HFFc6 (cell line): Measurements from ENCODE around the gene GRK3. TPM values are rescaled to one million over a fixed set of nuclear protein-coding genes. Genes with fewer than 3 reads are reported as not detected.
"Not testable (repeated sequence)": the region's sequence is repeated elsewhere in the genome, so short reads cannot be mapped to it uniquely, and the experiment has no call there.

Source experiments
- DNase-seq: peaks from one replicate; pipeline ENCODE4 v3.0.0-alpha.2; 2018
- H3K27ac Mint-ChIP-seq: 2 replicates; pipeline ENCODE4 v1.8.0; 2020; ENCODE audit warnings: mild to moderate bottlenecking, mixed read lengths
- H3K27me3 Mint-ChIP-seq: 2 replicates; pipeline ENCODE4 v1.8.0; 2021; ENCODE audit warnings: mild to moderate bottlenecking, moderate library complexity, mixed read lengths; ENCODE audit not compliant: insufficient read depth
- H3K36me3 Mint-ChIP-seq: 2 replicates; pipeline ENCODE4 v1.8.0; 2021; ENCODE audit warnings: low read depth, mixed read lengths
- H3K4me1 Mint-ChIP-seq: 2 replicates; pipeline ENCODE4 v1.8.0; 2020; ENCODE audit warnings: low read depth, mixed read lengths
- H3K4me3 Mint-ChIP-seq: 2 replicates; pipeline ENCODE4 v1.8.0; 2020; ENCODE audit warnings: mild to moderate bottlenecking, moderate library complexity, mixed read lengths
- H3K9me3 Mint-ChIP-seq: 2 replicates; pipeline ENCODE4 v1.8.0; 2020; ENCODE audit warnings: mild to moderate bottlenecking, mixed read lengths
- total RNA-seq, 6 experiments: library from RNA; stranded (reverse); fragmentation: NEBNext Ultra II Directional; extraction: Animal tissue kit (Norgen Biotek cat#: 25700); gene quantifications; 2 replicates in 1 of 6; 3 replicates in 5 of 6; pipeline ENCODE4 v1.2.3, GENCODE V29; 2021
- TF ChIP-seq, protein P1 (sequence below): fragments of 200-600 bp; sonication (generic); IDR thresholded peaks from 2 replicates; pipeline ENCODE4 v1.5.0; 2021; ENCODE audit warnings: antibody characterized with exemption, mild to moderate bottlenecking

The GRK3 gene
- total RNA-seq, 6 experiments from 2014 or later = 0.05 TPM; not detected in 5

- Mint-ChIP-seq H3K9me3 (no peaks in the 10 kb centered on the region; the same call in none of the 2 replicates), H3K4me1 (no peaks in the 10 kb centered on the region), H3K27ac (no peak overlapping the region), H3K27me3 (peaks cover 5% of the 10 kb centered on the region; the same call in 1 of the 2 replicates), H3K4me3 (no peak overlapping the region), H3K36me3 (no peaks in the 10 kb centered on the region; the same call in 1 of the 2 replicates)
- DNase-seq = no peak
- TF ChIP-seq, protein P1, sequence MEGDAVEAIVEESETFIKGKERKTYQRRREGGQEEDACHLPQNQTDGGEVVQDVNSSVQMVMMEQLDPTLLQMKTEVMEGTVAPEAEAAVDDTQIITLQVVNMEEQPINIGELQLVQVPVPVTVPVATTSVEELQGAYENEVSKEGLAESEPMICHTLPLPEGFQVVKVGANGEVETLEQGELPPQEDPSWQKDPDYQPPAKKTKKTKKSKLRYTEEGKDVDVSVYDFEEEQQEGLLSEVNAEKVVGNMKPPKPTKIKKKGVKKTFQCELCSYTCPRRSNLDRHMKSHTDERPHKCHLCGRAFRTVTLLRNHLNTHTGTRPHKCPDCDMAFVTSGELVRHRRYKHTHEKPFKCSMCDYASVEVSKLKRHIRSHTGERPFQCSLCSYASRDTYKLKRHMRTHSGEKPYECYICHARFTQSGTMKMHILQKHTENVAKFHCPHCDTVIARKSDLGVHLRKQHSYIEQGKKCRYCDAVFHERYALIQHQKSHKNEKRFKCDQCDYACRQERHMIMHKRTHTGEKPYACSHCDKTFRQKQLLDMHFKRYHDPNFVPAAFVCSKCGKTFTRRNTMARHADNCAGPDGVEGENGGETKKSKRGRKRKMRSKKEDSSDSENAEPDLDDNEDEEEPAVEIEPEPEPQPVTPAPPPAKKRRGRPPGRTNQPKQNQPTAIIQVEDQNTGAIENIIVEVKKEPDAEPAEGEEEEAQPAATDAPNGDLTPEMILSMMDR = no peak
These were observed 4.9 kb downstream of the GRK3 start for GRCh38 chr22:25569361-25569760.

DNA sequence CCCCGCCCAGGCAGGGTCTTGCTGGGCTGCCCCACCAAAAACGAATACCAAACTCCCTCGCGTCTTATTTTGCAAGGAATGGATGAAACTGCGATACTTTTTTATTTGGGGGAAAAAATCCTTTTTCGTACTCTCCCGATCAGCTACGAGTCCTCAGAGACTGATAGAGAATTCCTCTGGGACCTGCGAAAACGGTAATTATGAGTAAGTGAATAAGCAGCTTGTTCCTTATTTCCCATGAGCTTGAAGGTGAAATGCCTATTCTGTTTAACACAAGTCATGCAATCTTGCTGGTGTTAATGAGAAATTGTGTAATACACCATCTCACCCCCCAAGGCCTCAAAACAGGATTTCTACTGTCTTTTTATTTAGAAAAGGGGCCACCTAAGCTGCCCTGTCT, 5.5 kb downstream of the GRK3 start:
- Mint-ChIP-seq H3K36me3 (no peaks in the 10 kb centered on the region; the same call in 1 of the 2 replicates), H3K4me3 (no peak overlapping the region), H3K4me1 (no peaks in the 10 kb centered on the region), H3K27ac (no peak overlapping the region), H3K27me3 (peaks cover 5% of the 10 kb centered on the region; the same call in 1 of the 2 replicates), H3K9me3 (no peaks in the 10 kb centered on the region; the same call in none of the 2 replicates)
- DNase-seq = no peak
- TF ChIP-seq, protein P1 = no peak

- TF ChIP-seq, protein P1 = no peak
- no peaks in the 10 kb centered on the region; the same call in none of the 2 replicates for H3K9me3 Mint-ChIP-seq
- no peaks in the 10 kb centered on the region for H3K4me1 Mint-ChIP-seq
- H3K4me3 Mint-ChIP-seq = no peak overlapping the region
- H3K27me3 Mint-ChIP-seq = peaks cover 3% of the 10 kb centered on the region; the same call in 1 of the 2 replicates
- no peak for DNase-seq
- no peaks in the 10 kb centered on the region; the same call in 1 of the 2 replicates for H3K36me3 Mint-ChIP-seq
- no peak overlapping the region for H3K27ac Mint-ChIP-seq
These were observed 6.0 kb downstream of the GRK3 start for GRCh38 chr22:25570486-25570885.

DNA sequence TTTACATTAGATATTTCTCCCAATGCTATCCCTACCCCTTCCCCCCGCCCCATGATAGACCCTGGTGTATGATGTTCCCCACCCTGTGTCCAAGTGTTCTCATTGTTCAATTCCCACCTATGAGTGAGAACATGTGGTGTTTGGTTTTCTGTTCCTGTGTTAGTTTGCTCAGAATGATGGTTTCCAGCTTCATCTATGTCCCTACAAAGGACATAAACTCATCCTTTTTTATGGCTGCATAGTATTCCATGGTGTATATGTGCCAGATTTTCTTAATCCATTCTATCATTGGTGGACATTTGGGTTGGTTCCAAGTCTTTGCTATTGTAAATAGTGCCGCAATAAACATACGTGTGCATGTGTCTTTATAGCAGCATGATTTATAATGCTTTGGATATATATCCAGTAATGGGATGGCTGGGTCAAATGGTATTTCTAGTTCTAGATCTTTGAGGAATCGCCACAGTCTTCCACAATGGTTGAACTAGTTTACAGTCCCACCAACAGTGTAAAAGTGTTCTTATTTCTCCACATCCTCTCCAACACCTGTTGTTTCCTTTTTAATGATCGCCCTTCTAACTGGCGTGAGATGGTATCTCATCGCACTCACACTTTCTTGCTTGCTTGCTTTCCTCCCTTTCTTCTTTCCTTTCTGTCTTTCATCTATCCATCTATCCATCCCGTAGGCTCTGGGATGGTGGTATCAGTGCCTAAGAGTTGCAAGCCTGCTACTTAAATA, 7.7 kb downstream of the GRK3 start:
- not testable (repeated sequence) for H3K27me3 Mint-ChIP-seq, H3K9me3 Mint-ChIP-seq, H3K4me3 Mint-ChIP-seq, H3K36me3 Mint-ChIP-seq, H3K27ac Mint-ChIP-seq, H3K4me1 Mint-ChIP-seq, DNase-seq

DNA sequence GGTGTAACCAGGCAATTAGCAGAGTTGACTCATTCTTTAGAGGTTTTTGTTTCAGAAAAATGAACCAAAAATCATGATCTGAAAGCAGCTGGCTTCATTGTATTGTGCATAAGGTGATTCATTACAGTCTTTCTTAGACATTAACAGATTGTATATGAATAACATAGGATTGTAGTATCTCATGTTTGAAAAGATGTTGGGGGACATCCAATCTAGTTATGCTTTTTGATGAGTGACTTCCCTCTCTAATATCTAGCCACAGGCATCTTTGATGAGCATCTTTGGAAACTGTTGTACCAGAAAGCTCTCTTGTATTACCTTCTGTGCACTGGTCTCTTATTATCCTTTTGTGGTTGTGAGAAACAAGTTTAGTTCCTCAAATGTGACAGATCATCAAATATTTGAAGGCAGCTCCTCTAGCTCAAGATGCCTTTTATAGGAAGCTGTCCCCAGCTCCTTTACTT, 8.3 kb downstream of the GRK3 start:
- H3K36me3 Mint-ChIP-seq = no peaks in the 10 kb centered on the region
- DNase-seq = no peak
- H3K9me3 Mint-ChIP-seq = no peaks in the 10 kb centered on the region; the same call in none of the 2 replicates
- no peaks in the 10 kb centered on the region; the same call in 1 of the 2 replicates for H3K27me3 Mint-ChIP-seq
- H3K4me1 Mint-ChIP-seq = no peaks in the 10 kb centered on the region
- no peak overlapping the region for H3K4me3 Mint-ChIP-seq
- no peak overlapping the region for H3K27ac Mint-ChIP-seq
- TF ChIP-seq, protein P1 = no peak

DNA sequence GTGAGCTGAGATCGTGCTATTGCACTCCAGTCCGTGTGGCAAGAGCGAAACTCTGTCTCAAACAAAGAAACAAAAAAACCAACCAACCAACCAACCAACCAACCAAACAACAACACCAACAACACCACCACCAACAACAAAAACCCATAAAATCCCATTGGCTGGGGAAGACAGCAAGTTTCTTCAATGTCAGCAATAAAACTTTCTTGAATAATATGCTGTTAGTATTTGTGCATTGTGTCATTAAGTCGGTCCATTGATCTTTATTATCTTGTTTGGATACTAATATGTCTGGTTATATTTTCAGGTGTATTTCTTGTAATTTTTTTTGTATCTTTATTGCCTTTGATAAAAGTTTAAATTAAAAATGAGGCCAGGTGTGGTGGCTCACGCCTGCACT, 9.4 kb downstream of the GRK3 start:
- H3K9me3 Mint-ChIP-seq = peaks cover 10% of the 10 kb centered on the region
- H3K4me1 Mint-ChIP-seq = no peaks in the 10 kb centered on the region
- TF ChIP-seq, protein P1 = no peak
- DNase-seq = no peak
- no peaks in the 10 kb centered on the region; the same call in 1 of the 2 replicates for H3K27me3 Mint-ChIP-seq
- no peak overlapping the region for H3K4me3 Mint-ChIP-seq
- H3K36me3 Mint-ChIP-seq = no peaks in the 10 kb centered on the region
- H3K27ac Mint-ChIP-seq = no peak overlapping the region
